GM18499 (cell line): ENCODE results near the gene ING5.

ENCODE experiments used
- ATAC-seq: cut with Tn5 transposase; IDR thresholded peaks from one replicate; pipeline ENCODE4 v1.9.1; 2021; ENCODE audit warnings: moderate number of reproducible peaks; ENCODE audit not compliant: insufficient read depth, unreplicated experiment

Gene ING5

DNA sequence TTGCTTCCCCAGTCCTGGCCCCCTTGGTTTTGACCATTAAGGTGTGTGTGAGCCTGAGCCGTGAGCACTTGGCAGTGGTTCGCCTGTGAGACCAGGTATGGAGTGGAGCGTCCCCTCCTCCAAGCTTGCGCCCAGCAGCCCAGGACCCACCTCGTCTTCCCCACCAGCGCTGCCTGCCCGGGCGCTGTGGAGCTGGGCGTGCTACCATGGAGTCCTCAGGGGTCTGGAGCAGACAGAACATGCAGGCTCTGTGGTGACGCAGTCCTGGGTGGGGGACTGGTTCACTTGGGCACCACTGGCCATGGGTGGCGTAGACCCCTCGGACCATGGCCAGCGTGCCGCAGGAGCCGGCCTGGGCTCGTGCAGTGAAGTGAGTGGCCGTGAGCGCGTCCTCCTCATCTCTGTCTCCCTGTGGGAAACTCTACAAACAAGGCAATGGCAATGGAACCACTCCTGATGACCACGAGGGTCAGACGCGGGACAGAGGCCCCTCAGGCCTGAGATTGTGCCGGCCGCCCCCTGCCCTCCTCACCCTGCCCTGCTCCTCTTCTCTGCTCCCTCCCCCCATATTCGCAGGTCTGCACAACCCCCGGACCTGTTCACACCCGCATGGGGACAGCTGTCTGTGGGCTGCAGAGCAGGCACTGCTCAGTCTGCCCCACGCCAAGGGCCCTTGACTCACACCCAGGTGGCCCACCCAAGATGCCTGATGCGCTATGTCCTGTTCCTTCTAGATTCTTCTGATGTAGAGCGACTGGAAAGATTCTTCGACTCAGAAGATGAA is 30.2 kb upstream of the ING5 start:
- ATAC-seq, result no peak

DNA sequence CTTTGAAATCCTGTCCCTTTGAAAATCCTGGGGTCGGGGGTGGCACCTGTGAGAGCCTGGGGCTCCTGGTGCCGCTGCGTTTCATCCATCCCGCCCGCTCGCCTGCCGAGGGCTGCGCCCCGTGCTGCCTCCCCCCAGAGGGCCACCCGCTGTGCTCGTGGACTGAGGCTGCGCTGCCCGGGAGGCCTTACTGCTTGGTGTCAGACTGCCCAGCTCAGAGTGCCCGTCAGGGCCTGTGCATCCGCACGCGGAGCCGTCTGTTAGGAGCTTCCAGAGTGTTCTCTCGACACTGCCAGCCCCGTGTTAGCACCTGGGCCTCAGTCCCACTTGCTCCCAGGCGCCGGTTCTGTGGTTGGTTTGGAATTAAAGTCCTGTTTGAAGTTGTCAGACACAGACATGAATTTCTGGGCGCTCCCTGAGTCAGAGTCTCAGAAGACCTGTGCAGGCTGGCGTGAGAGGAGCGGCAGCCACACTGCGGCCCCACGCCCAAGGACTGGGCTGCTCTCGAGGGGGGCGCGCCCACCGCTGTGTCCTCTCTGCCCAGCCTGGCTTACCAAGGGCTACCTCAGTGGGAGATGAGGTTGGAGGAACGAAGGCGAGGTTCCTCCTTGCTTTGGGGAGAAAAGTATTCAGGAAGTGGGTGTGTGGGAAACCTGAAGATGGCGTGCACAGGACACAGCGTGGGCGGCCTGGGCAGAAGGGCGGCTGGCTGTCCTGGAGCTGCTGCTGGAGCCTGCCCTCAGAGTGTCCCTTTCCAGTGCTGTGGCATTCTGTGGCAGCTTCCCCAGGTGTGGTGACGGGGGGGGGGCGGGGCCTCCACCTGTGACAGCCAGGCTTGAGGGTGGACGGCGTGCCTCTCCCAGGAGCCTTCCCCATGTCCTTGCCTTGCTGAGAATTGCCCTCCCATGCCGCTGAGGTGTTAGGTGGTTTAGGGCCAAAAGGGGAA is 29.3 kb upstream of the ING5 start:
- no peak for ATAC-seq

DNA sequence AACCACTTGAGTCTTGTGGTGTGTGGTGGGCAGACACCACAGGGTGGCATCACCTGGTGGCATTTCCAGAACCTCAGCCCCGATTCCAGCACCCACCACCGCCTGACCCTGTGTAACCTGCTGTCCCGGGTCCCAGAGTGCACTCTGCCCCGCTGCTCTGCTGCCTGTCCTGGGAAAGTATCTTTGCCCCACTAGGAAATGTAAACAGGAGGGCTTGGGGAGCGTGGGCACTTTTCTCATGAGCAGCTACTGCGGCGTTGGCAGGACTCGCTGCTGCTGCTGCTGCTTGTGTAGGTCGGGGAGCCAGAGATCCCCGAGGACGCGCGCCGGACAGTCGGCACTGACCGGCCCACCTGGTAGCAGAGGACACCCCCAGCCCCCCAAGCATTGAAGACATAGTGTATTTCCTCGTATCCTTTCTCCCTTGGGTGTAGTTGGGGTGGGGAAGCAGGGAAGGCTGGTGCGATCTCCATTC is 28.6 kb upstream of the ING5 start:
- ATAC-seq, result no peak

DNA sequence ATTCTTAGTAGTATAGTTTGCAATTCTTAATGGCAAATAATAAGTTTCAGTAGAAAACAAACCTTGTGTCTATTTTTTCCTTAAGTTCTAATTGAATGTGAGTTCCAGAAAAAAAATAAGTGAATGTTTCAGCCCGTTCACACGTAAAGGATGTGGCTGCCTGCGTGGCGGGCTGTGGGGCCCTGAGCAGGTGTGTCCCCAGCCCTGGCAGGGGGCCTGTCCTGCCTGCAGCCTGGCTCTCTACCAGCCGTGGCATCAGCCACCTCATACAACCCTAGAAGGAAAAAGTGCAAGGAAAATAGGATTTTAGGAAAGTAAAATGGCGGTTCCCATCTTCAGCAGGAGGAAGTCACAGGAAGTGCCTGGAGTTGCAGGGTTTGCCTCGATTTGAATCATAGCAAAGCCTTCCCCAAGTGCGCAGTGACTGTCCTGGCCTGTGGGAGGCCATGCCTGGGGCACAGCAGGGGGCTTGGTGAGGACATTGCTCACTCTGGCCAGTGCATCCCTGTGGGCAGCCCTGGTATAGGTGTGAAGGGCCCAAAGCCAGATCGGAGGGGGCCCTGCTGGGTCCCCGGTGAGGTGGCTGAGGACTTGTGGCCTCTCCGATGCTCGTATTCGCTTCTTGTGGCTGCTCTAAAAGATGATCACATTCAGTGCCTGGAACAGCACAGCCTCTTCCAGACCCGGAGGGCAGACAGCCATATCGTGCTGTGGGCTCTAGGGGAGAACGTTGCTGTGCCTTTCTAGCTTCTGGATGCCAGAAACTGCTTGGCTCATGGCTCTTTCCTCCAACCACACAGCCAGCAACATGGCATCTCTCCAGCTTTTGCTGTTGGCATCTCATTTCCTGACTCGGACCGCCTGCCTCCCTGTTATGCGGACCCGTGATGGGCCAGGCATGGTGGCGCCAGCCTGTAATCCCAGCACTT is 27.8 kb upstream of the ING5 start:
- ATAC-seq, result no peak

DNA sequence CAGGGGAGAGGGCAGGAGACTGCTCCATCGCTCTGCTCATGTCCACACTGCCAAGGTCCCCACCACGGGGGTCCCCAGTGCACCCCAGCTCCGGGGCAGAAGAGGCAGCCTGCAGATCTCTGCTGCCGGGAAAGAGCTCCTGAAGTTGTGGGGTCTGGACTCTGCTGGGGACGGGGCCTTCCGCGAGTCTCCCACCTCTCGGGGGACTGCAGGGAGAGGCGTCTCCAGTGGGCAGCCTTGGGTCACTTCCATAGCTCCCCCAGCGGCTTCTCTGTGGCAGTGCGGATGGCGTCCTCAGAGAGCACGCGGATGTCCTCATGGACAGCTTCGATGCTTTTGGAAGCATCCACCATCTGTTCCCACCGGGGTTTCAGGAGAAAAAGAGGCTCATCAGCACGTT is 26.0 kb upstream of the ING5 start:
- ATAC-seq, result no peak

DNA sequence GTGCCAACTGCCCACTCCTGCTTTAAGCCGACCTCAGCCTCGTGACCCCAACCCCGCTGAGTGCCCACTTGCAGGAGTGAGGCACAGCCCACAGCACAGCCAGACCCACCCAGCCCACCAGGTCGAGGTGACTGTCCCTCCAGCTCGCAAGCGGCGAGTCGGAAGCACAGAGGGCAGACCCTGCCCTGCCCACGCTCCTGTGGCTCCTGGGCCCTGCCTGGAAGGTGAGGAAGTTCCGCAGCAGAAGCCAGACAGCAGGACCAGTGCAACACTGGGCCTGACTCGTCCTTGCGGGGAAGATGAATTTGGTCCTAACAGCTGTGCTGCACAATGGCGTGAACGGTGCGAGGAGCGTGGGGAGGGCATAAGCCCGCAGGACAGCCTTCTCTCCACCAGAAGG is 25.2 kb upstream of the ING5 start:
- no peak for ATAC-seq

DNA sequence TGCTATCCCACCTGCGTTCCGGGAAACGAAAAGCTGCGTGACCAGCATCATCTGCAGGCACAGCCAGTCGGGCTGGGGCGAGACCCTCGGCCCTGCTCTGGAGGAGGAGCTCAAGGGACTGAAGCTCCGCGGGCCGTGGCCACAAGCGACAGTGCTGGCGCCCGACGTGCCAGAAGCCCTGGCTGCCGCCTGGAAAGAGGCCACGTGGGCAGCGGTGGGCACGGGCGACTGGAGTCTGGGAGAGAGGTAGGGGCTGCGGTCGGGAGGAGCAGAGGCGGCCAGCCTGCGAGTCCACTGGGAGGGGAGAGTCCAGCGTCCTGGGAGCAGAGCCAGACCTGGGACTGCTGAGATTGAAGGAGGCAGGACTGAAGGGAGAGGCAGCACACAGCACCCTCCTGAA is 24.4 kb upstream of the ING5 start:
- ATAC-seq, result no peak

DNA sequence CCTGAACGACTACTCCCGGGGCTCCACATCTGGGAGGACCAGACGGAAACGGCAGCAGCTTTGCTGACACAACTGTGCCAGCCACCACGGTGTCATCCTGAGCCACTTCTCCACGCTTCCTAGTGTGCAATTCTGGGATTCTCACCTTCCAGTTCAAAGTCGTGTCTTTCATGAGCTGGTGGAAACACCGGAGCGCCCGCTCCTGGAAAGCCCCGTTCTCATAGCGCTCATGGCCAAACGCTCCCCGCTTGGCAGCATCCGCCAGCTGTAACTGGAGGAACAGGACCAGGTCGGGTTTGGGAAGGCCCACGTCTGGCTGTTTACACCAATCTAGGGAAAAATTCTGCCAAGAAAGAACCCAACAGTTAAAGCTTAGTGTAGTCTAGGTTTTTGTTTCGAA is 23.5 kb upstream of the ING5 start:
- no peak for ATAC-seq

DNA sequence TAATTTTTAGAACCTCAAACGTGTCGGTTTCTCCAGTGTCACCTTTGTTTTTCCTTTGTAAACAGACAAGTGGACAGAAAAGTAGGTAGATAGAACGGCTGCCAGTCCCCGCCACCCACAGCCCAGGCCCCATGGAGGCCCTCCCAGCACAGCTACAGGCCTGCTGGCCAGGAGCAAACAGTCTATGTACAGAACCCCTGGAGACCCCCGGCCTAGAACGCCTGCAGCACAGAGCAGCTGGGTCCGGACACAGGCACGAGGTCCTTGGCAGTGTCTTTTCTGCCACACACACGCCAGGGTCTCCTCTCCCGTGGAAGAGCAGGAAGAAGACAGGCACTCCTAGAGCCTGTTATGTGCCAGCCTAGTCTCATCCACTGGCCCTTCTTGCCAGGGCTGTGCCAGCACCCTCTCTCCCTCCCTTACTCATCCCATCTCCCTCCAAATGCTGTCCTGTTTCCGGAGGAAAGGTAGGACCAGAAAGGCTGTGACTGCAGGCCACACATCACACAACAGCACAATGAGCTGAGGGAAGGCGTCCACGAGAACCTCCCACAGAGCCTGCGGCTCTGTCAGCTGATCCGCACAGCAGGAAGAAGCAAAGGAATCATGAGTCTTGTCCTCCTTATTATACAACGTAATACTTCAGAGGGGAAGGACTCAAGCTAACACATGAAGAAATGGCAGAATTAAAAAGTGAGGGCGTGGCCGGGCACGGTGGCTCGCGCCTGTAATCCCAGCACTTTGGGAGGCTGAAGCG is 22.9 kb upstream of the ING5 start:
- no peak for ATAC-seq

DNA sequence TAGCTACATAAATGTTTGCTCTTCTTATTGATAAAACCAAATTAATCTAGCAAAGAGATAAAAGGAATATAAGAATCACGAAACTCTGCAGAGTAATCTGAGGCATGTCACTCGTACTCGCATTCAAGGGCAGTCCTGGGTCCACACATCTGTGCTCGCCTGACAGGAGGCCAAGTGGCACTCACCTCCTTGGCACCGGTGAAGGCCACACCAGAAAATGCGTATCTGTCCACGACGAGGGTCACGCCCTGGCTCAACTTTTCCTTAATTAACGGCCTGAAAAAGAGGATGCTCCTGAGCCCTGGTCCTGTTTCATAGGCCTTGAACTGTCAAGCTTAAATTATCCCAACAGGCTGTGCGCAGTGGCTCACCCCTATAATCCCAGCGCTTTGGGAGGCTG is 21.8 kb upstream of the ING5 start:
- ATAC-seq, result no peak

DNA sequence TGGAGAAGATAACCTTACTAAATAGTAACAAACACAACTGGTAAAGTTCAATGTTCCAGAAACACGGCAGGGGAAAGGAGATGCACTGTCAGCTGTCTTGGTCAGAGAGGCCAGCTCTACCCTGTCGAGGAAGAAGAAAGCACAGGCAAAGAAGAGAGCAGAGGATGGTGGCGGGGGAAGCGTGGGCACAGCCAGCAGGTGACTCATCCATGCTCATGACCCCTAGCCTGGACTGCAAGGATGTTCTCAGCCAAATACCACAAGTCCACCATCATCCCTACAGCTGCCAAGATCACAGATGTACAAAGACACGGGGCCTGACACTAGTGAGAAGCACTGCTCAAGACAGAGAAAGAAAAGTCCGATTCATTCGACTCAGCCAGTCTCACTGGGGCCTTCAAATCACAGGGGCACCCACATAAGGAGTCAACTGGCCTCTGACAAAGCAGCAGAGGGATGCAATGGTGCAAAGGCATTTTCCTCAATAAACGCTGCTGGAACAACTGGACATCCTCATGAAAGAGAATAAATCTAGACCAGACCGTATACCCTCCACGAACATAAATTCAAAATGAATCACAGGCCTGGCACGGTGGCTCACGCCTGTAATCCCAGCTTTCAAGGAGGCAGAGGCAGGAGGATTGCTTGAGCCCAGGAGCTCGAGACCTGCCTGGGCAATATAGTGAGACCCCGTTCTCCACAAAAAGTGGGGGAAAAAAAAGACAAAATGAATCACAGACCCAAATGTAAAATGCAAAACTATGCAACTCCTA is 20.8 kb upstream of the ING5 start:
- ATAC-seq, result no peak

DNA sequence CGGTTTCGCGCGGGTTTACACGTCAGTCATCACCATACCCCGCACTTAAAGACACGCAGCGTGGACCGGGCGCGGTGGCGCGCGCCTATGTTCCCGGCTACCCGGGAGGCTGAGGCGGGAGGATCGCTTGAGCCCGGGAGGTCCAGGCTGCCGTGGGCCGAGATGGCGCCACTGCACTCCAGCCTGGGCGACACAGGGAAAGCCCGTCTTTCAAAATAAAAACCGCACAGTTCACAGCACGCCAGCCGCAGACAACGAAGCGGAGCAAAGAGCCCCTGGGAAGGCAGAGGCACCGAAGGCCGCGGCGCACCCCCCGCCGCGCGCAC is 15.6 kb upstream of the ING5 start:
- ATAC-seq, result no peak

DNA sequence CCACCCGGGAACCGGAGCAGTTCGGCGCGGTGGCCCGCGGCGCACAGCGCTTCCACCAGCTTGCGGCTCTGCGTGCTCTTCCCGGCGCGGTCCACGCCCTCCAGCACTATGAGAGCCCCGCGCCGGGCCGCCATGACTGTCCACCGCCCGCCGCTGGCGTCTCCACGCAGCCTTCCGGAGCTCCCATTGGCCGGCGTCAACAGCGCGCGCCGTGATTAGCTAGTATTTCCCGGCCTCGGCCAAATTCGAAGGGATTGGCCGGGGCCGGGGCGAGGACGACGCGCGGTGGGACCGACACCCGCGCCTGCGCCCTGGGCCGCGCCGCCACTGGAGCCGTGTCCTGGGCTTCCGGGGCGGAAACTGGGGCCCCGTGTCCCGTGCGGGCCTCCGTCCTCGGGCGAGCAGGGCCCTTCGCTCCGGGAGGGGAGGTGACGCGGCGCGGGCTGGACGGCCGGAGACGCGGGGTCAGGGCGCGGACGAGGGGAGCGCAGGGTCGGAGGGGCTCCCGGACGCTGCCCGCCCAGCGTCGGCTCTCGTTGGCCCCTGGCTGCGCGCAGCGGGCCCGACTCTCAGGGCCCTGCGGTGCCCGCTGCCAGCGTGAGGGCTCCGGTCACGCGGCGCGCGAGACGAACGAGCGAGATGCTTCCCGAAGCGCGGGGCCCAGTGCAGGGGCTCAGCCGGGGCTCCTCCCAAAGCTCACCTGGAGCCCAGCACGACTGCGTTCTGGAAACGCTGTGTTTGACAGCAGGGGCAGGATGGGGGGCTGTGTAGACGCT is 15.0 kb upstream of the ING5 start, which contains the start of gene DTYMK:
TSS of gene DTYMK (minus strand) at position 166 of the 776 bp plus-strand sequence. CDS start at position 134, 32 bp downstream.
- peak; percentile 75 for ATAC-seq

DNA sequence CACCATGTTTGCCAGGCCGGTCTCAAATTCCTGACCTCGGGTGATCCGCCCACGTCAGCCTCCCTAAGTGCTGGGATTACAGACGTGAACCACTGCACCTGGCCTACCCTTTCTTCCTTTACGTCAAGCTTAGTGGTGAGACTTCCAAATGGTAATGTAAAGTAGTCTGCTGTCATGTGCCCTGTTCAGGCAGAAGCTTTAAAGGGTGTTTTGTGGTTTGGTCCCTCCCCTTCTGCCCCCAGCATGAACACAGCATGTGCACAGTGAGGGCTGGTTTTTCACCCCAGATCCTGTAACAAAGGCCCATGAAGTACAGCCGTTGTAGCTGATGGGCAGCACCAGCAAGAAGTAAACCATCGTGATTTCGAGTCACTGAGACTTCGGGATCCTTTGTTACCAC is 12.5 kb upstream of the ING5 start:
- ATAC-seq, result no peak

DNA sequence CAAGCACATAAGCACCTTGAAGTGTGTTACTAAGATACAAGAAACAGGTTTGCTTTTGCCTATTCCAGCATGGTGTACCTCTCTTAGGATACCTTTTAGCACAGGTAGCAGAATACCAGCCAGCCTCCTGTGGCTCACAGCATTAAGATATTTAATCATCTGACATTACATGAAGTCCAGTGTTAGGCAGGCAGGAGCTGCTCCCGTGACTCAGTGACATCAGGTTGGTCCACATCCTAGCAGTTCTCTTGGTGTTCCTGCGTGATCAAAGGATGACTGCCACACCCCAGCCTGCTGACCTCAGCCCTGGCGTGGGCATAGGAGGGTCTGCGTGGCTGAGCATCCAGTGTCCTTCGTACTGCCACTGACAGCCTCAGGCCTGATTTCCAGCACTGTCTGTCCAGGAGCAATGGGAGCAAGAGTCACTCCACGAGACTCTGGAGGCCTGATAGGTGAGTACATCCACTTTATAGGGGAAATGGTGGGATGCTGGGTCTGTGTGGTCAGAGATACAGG is 11.6 kb upstream of the ING5 start:
- no peak for ATAC-seq

DNA sequence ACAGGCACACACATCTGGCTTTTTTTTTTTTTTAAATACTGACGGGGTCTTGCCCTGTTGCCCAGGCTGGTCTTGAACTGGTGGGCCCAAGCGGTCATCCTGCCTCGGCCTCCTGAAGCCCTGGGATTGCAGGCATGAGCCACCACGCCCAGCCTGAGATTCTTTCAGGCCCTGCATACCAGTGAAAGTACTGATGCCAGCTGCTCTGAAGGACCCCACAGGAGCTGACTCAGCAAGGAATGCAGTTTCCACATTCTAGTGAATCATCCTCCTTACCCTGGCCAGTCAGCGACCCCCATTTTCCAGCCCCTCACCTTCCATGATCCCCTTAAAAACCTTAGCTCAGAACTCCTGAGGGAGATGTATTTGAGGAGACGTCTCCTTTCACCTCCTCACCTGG is 9.4 kb upstream of the ING5 start:
- ATAC-seq, result no peak

DNA sequence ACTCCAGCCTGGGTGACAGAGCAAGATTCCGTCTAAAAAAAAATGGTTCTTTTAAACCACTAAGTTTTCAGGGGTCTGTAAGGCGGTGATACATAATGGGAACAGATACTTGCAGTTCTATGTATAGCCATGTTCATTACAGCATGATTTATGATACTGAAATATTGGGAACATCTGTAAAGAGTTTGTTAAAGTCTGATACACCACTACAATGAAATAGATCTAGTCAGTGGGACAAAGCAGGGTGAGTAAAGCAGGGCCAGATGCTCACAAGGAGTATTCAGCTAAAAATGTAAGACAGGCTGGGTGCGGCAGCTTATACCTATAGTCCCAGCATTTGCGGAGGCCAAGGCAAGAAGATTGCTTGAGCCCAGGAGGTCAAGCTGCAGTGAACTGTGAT is 6.2 kb upstream of the ING5 start:
- ATAC-seq, result no peak

DNA sequence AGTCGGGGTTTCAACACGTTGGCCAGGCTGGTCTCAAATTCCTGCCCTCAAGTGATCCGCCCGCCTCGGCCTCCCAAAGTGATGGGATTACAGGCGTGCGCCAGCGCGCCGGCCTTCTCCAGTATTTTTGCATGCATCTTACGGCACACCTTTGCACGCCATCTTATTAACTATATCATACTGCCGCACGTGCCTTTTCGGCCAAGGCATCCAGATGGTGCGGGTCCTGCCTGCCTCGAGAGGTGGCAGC is 765 bp upstream of the ING5 start:
- no peak for ATAC-seq
